ENCODE results near the gene CTTNBP2NL.

CTTNBP2NL gene

GRCh38 chr1:112369392-112370285, 26.4 kb upstream of the CTTNBP2NL start (continued):
- peak; percentile 92 for TF ChIP-seq PRDM10 (tag by site-specific recombination; IDR thresholded peaks at IDR 0.05)
- no peak for TF ChIP-seq ZNF660 (tag by site-specific recombination; IDR thresholded peaks at IDR 0.05)
- no peak for TF ChIP-seq ZNF138 (tag by site-specific recombination; IDR thresholded peaks at IDR 0.05; ENCODE audit: borderline replicate concordance)
- TF ChIP-seq ZNF701 (tag by site-specific recombination; IDR thresholded peaks at IDR 0.05): no peak
- TF ChIP-seq ZNF280C (tag by site-specific recombination; IDR thresholded peaks at IDR 0.05): no peak
- no peak for TF ChIP-seq ZNF214 (tag by site-specific recombination; IDR thresholded peaks at IDR 0.05; ENCODE audit: borderline replicate concordance)
- no peak for TF ChIP-seq ZNF645 (tag by site-specific recombination; IDR thresholded peaks at IDR 0.05)
- no peak for TF ChIP-seq ZNF19 (tag by site-specific recombination; IDR thresholded peaks at IDR 0.05; ENCODE audit: low read depth)
- no peak for TF ChIP-seq ZNF354C (tag by site-specific recombination; IDR thresholded peaks at IDR 0.05; ENCODE audit: borderline replicate concordance, low read depth)
- no peak for TF ChIP-seq ZNF302 (tag by site-specific recombination; IDR thresholded peaks at IDR 0.05; ENCODE audit: low read depth)
- no peak for TF ChIP-seq PATZ1 (tag by site-specific recombination; IDR thresholded peaks at IDR 0.05)
- TF ChIP-seq PRDM1 (tag by site-specific recombination; IDR thresholded peaks at IDR 0.05): no peak
- TF ChIP-seq ZNF521 (tag by site-specific recombination; IDR thresholded peaks at IDR 0.05): no peak
- no peak for TF ChIP-seq ZNF707 (tag by site-specific recombination; IDR thresholded peaks at IDR 0.05)
- TF ChIP-seq ZNF248 (tag by site-specific recombination; IDR thresholded peaks at IDR 0.05): no peak
- no peak for TF ChIP-seq MEIS1 (CRISPR knock-in tag; IDR thresholded peaks at IDR 0.05; ENCODE audit: borderline replicate concordance)
- peak; percentile 90 for TF ChIP-seq ZNF654 (tag by site-specific recombination; IDR thresholded peaks at IDR 0.05; ENCODE audit: low read depth)
- TF ChIP-seq ZNF596 (tag by site-specific recombination; IDR thresholded peaks at IDR 0.05): no peak
- TF ChIP-seq ZNF404 (tag by site-specific recombination; IDR thresholded peaks at IDR 0.05): no peak
- TF ChIP-seq ZBTB21 (tag by site-specific recombination; IDR thresholded peaks at IDR 0.05): no peak
- TF ChIP-seq ZBTB20 (tag by site-specific recombination; IDR thresholded peaks at IDR 0.05): no peak
- TF ChIP-seq ZNF488 (tag by site-specific recombination; IDR thresholded peaks at IDR 0.05): no peak
- TF ChIP-seq ZNF26 (tag by site-specific recombination; IDR thresholded peaks at IDR 0.05): no peak
- peak; percentile 14; the same call in 1 of the 2 replicates for TF ChIP-seq ZNF394 (tag by site-specific recombination; IDR thresholded peaks at IDR 0.05; ENCODE audit: borderline replicate concordance)
- TF ChIP-seq ZNF174 (tag by site-specific recombination; IDR thresholded peaks at IDR 0.05): no peak
- no peak for TF ChIP-seq ZNF146 (tag by site-specific recombination; IDR thresholded peaks at IDR 0.05)
- TF ChIP-seq ZNF600 (tag by site-specific recombination; IDR thresholded peaks at IDR 0.05): no peak
- no peak for TF ChIP-seq HOXC10 (CRISPR knock-in tag; IDR thresholded peaks at IDR 0.05)
- no peak for TF ChIP-seq SP7 (tag by site-specific recombination; IDR thresholded peaks at IDR 0.05)

Measured in HEK293 (cell line).